Lower lobe of right lung (tissue), 2 donors: ENCODE results near the gene ZBTB42. TPM values are rescaled to one million over a fixed set of nuclear protein-coding genes. Genes with fewer than 3 reads are reported as not detected.

Experiments
- ATAC-seq, 2 donors: fragments of 200-7000 bp; cut with Tn5 transposase; one replicate each; pipeline ENCODE4 v1.9.1; 2020 to 2022; ENCODE audit warnings: mild to moderate bottlenecking in 2 of 2, moderate library complexity in 2 of 2
- DNase-seq: peaks from one replicate; pipeline ENCODE4 v3.0.0-alpha.2; 2020
- H3K27ac ChIP-seq: fragments of 200-600 bp; one replicate; pipeline ENCODE4 v1.8.0; 2022
- H3K27me3 ChIP-seq: fragments of 200-600 bp; one replicate; pipeline ENCODE4 v1.8.0; 2022; ENCODE audit warnings: low read depth
- H3K36me3 ChIP-seq: fragments of 200-600 bp; one replicate; pipeline ENCODE4 v1.8.0; 2022; ENCODE audit warnings: mild to moderate bottlenecking
- H3K4me1 ChIP-seq: fragments of 200-600 bp; one replicate; pipeline ENCODE4 v1.8.0; 2022
- H3K4me3 ChIP-seq: fragments of 200-600 bp; one replicate; pipeline ENCODE4 v1.8.0; 2022; ENCODE audit warnings: mild to moderate bottlenecking
- H3K9me3 ChIP-seq: fragments of 200-600 bp; one replicate; pipeline ENCODE4 v1.8.0; 2022
- intact Hi-C: fragments of 100-400 bp; cut with DNase I; formaldehyde crosslinking; loops from one replicate; pipeline ENCODE4 v1.11.0; 2022
- total RNA-seq: library from RNA; stranded (reverse); fragmentation: NEBNext Ultra II Directional; extraction: Animal tissue kit (Norgen Biotek cat#: 25700); gene quantifications from one replicate; pipeline ENCODE4 v1.2.1, GENCODE V29; 2021
- TF ChIP-seq, protein P1 (sequence below): fragments of 200-600 bp; IDR thresholded peaks from one replicate; pipeline ENCODE4 v1.8.0; 2022; ENCODE audit warnings: antibody characterized with exemption, mild to moderate bottlenecking
- donor health status: DM: no; HTN: yes; CAD: no; lungs with severe emphysema.

Gene ZBTB42
- total RNA-seq, 1 donor from 2014 or later, result 13.1 TPM

DNA sequence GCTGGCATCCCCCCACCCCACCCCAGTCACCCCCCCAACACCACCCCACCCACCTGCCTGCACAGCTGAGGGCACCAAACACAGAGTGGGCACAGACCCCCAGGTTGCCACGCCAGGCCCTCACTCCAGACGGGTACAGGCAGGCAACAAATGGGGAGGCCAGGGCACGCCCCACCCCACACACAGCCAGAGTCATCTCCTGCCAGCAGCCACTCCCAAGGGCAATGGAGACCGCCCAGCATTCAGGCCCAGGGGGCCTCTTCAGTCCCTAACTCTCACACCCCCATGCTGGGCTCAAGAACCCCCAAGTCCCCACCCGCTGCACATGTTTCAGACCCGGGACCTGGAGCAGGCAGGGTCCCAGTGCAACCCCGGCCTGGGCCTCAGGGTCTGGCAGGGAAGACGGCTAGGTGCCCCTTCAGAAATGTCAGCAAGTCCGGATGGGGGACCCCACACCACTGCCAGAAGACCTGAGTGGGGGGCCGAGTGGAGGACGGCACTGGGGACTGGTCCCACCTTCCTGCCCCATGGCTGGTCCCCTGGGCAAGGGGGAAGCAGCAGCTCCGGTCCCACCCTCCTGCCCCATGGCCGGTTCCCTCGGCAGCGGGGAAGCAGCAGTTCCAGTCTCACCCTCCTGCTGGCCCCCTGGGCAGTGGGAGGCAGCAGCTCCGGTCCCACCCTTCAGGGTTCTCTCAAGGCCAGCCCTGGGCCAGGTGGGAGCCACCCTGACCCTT is 17.2 kb upstream of the ZBTB42 start:
- DNase-seq, result no peak
- Histone ChIP-seq H3K4me1 (peaks cover 47% of the 10 kb centered on the region), H3K9me3 (no peaks in the 10 kb centered on the region), H3K36me3 (peaks cover 38% of the 10 kb centered on the region), H3K4me3 (no peak overlapping the region), H3K27ac (no peak overlapping the region), H3K27me3 (no peaks in the 10 kb centered on the region)
- intact Hi-C loops, result no loop called here
- TF ChIP-seq, protein P1, sequence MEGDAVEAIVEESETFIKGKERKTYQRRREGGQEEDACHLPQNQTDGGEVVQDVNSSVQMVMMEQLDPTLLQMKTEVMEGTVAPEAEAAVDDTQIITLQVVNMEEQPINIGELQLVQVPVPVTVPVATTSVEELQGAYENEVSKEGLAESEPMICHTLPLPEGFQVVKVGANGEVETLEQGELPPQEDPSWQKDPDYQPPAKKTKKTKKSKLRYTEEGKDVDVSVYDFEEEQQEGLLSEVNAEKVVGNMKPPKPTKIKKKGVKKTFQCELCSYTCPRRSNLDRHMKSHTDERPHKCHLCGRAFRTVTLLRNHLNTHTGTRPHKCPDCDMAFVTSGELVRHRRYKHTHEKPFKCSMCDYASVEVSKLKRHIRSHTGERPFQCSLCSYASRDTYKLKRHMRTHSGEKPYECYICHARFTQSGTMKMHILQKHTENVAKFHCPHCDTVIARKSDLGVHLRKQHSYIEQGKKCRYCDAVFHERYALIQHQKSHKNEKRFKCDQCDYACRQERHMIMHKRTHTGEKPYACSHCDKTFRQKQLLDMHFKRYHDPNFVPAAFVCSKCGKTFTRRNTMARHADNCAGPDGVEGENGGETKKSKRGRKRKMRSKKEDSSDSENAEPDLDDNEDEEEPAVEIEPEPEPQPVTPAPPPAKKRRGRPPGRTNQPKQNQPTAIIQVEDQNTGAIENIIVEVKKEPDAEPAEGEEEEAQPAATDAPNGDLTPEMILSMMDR, result no peak
- no peak for ATAC-seq

DNA sequence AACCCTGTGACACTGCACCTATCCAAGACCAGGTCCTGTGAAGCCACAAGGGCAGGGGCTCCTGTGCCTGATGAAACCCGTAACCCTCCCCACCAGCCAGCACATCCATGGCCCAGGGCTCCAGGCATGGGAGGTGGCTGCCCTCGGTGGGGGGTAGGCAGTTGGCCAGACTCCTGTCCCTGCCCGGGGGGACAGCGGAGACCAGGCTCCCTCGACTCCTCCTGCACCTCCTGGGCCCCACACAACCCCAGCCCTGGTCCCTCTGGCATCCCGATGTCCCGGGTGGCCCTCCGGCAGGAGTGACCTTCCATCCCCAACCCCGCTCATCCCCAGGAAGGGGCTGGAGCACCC is 16.7 kb upstream of the ZBTB42 start:
- Histone ChIP-seq H3K36me3 (peaks cover 38% of the 10 kb centered on the region), H3K9me3 (no peaks in the 10 kb centered on the region), H3K4me1 (peaks cover 52% of the 10 kb centered on the region), H3K27ac (peak overlapping the region; percentile 41), H3K27me3 (no peaks in the 10 kb centered on the region), H3K4me3 (no peak overlapping the region)
- TF ChIP-seq, protein P1, result no peak
- intact Hi-C loops, result no loop called here
- ATAC-seq, result no peak
- no peak for DNase-seq

DNA sequence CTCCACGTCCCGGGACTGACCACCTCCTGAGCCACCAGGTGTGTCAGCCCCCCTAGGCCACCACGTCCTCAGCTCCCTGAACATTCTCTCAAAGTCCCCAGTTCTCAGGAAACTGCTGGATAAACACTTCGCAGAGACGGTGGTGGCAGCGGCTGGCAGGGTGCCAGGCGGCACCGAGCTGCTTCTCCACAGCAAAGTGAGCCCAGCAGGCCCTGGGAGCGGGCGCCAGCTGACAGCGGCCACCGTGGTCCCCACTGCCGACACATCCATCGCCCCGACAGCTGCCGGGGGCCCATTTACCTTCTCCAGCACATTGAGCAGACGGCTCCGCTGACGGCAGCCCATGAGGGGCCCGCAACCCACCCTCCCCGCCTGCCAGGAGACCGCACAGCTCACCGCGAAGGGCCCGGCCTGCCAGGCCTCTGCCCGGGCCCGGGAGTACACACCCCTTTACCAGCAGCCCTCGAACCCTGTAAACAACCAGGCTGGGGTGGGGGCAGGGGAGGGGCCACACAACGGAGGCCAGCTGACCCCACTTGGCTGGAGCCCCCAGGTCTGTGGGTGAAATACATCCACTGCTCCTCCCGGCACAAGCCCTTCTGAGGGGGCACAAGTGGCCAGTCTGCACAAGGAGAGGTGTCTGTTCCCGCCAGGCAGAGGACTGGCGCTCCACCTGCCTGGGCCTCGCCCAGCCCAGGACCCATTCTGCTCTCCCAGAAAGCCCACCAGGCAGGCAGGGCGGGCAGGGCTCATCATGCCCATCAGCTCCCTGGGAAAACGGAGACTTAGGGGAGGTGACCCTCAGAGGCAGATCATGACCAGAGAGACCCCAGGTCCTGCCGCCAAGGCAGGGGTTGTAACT is 15.8 kb upstream of the ZBTB42 start:
- DNase-seq (peak; percentile 74), ATAC-seq (peak; percentile 1 to 44)
- H3K4me1 ChIP-seq, result peaks cover 61% of the 10 kb centered on the region
- peaks cover 40% of the 10 kb centered on the region for H3K36me3 ChIP-seq
- no peaks in the 10 kb centered on the region for H3K27me3 ChIP-seq
- TF ChIP-seq, protein P1, result no peak
- no peaks in the 10 kb centered on the region for H3K9me3 ChIP-seq
- intact Hi-C loops, result no loop called here
- peak overlapping the region; percentile 41 for H3K27ac ChIP-seq
- no peak overlapping the region for H3K4me3 ChIP-seq

DNA sequence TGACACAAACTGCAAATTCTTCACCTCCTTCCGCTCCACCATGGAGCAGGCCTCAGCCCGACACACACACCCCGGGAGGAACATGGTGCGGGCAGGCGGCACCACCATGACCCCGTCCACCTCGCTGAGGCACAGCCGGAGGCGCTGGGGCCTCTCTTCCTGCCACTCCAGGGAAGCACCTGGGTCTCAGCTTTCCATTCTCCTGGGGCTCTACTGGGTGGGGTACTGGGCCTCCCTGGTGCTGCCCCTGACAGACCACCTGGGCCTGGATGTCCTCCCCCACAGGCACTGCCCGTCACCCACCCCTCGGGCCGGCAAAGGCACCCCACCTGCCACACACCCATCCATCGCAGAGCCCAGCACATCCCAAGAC is 15.2 kb upstream of the ZBTB42 start:
- TF ChIP-seq, protein P1, result no peak
- no peak for DNase-seq
- no peak for ATAC-seq
- H3K36me3 ChIP-seq, result peaks cover 40% of the 10 kb centered on the region
- intact Hi-C loops, result no loop called here
- H3K9me3 ChIP-seq, result no peaks in the 10 kb centered on the region
- no peak overlapping the region for H3K4me3 ChIP-seq
- peak overlapping the region; percentile 41 for H3K27ac ChIP-seq
- H3K4me1 ChIP-seq, result peaks cover 67% of the 10 kb centered on the region
- no peaks in the 10 kb centered on the region for H3K27me3 ChIP-seq

DNA sequence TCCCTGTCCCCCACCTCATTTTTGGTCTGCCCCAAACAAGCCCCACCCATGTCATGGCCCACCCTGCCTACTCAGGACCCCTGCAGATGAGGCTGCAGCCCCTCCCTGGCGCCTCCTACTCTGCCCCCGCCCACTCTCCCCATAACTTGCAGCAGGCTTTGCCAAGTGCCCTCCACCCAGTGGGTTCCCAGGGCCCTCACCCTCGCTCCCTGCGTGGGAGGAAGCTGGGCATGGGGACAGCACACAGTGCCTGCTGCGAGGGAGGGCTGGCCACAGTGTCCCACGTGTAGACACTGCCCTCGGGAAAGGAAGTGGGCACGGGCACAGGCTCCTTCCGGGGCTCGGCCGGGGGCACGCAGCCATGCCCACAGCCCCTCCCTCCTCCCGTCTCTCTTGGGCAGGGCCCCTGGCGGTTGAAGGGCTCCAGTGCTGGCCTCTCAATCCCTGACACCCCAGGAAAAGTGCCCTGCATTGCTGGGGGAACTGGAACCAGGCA is 14.8 kb upstream of the ZBTB42 start:
- ATAC-seq (peak; percentile 75 to 80), DNase-seq (peak; percentile 84)
- no peaks in the 10 kb centered on the region for H3K9me3 ChIP-seq
- H3K27me3 ChIP-seq, result no peaks in the 10 kb centered on the region
- TF ChIP-seq, protein P1, result peak; percentile 31
- no peak overlapping the region for H3K4me3 ChIP-seq
- intact Hi-C loops, result no loop called here
- H3K4me1 ChIP-seq, result peaks cover 71% of the 10 kb centered on the region
- peak overlapping the region; percentile 67 for H3K27ac ChIP-seq
- H3K36me3 ChIP-seq, result peaks cover 42% of the 10 kb centered on the region
